GM12878 (cell line): ENCODE measurements around the gene KDF1. TPM values are rescaled to one million over a fixed set of nuclear protein-coding genes. Genes with fewer than 3 reads are reported as not detected.

ENCODE experiments used
- BHLHE40 ChIP-seq, 2 experiments: fragments of 450-650 bp in 1 of 2; IDR thresholded peaks; 2 replicates each; pipeline ENCODE4 v1.6.1; 2011 to 2017; ENCODE audit warnings: low read depth in 2 of 2, borderline replicate concordance in 1 of 2, improper control_type of control experiment in 1 of 2, low read length in 1 of 2, mild to moderate bottlenecking in 1 of 2
- CHD2 ChIP-seq: IDR thresholded peaks from 2 replicates; pipeline ENCODE4 v1.6.1; 2011; ENCODE audit warnings: low read depth, low read length, improper control_type of control experiment, borderline replicate concordance
- ESRRA ChIP-seq: IDR thresholded peaks from 2 replicates; pipeline ENCODE4 v1.6.1; 2012; ENCODE audit warnings: mild to moderate bottlenecking, low read length, improper control_type of control experiment
- ETV6 ChIP-seq, 2 experiments: fragments of 450-650 bp in 1 of 2; IDR thresholded peaks in 1 of 2; conservative IDR thresholded peaks in 1 of 2; 2 replicates each; pipeline ENCODE4 v1.6.1; 2014; ENCODE audit warnings: antibody characterized with exemption in 1 of 2, borderline replicate concordance in 1 of 2, low read depth in 1 of 2, mild to moderate bottlenecking in 1 of 2, moderate library complexity in 1 of 2
- HDAC2 ChIP-seq: fragments of 200-600 bp; sonication (generic); IDR thresholded peaks from 2 replicates; pipeline ENCODE4 v1.6.1; 2017
- HDAC6 ChIP-seq: fragments of 200-600 bp; sonication (generic); IDR thresholded peaks from one replicate; pipeline ENCODE4 v1.8.0; 2017; ENCODE audit warnings: antibody characterized with exemption; ENCODE audit not compliant: unreplicated experiment
- IKZF1 ChIP-seq: fragments of 450-650 bp; conservative IDR thresholded peaks from 2 replicates; pipeline ENCODE4 v1.6.1; 2017; ENCODE audit warnings: antibody characterized with exemption, mild to moderate bottlenecking
- KLF5 ChIP-seq: fragments of 450-650 bp; IDR thresholded peaks from 2 replicates; pipeline ENCODE4 v1.6.1; 2014; ENCODE audit warnings: mild to moderate bottlenecking; ENCODE audit not compliant: partially characterized antibody
- MTA2 ChIP-seq: fragments of 450-650 bp; IDR thresholded peaks from 2 replicates; pipeline ENCODE4 v1.6.1; 2016; ENCODE audit warnings: low read depth, mild to moderate bottlenecking, moderate library complexity
- MTA3 ChIP-seq: IDR thresholded peaks from 2 replicates; pipeline ENCODE4 v1.6.1; 2012; ENCODE audit warnings: low read length, inconsistent platforms, borderline replicate concordance
- NFXL1 ChIP-seq: fragments of 450-650 bp; IDR thresholded peaks from 2 replicates; pipeline ENCODE4 v1.6.1; 2017; ENCODE audit warnings: antibody characterized with exemption, mild to moderate bottlenecking, borderline replicate concordance
- NR2C1 ChIP-seq: fragments of 450-650 bp; IDR thresholded peaks from 2 replicates; pipeline ENCODE4 v1.6.1; 2017; ENCODE audit warnings: antibody characterized with exemption, mild to moderate bottlenecking, moderate library complexity
- PAX8 ChIP-seq: fragments of 450-650 bp; IDR thresholded peaks from 2 replicates; pipeline ENCODE4 v1.6.1; 2017; ENCODE audit warnings: mild to moderate bottlenecking, moderate library complexity
- REST ChIP-seq: IDR thresholded peaks from 2 replicates; pipeline ENCODE4 v1.6.1; 2012; ENCODE audit warnings: mild to moderate bottlenecking, low read depth, low read length
- SMARCA5 ChIP-seq: fragments of 450-650 bp; IDR thresholded peaks from 2 replicates; pipeline ENCODE4 v1.6.1; 2017; ENCODE audit warnings: mild to moderate bottlenecking
- ZBED1 ChIP-seq: IDR thresholded peaks from 2 replicates; pipeline ENCODE4 v1.6.1; 2016; ENCODE audit warnings: borderline replicate concordance
- ZBTB4 ChIP-seq: fragments of 450-650 bp; formaldehyde crosslinking; IDR thresholded peaks from 2 replicates; pipeline ENCODE4 v1.4.0; 2022; ENCODE audit warnings: mild to moderate bottlenecking, moderate library complexity
- ZBTB40 ChIP-seq: fragments of 450-650 bp; IDR thresholded peaks from 2 replicates; pipeline ENCODE4 v1.6.1; 2016; ENCODE audit warnings: mild to moderate bottlenecking, moderate library complexity, borderline replicate concordance
- ZNF274 ChIP-seq: IDR thresholded peaks from one replicate; pipeline ENCODE4 v1.8.0; 2011; ENCODE audit not compliant: insufficient read length, insufficient read depth
- polyA plus RNA-seq, 11 experiments: library from polyadenylated mRNA; depleted of rRNA in 4 of 11; unstranded in 6 of 11; stranded (reverse) in 5 of 11; fragments of >200 nt; fragmentation: Nextera tagmentation in 4 of 11; fragmentation: Illumina TruSeq in 1 of 11; extraction: Ambion mirVana in 4 of 11; extraction: Trizol in 1 of 11; gene quantifications; 1 replicate in 1 of 11; 2 replicates in 10 of 11; pipeline versions ENCODE4 v1.2.1 to v1.2.3, GENCODE V29; 2011 to 2016; ENCODE audit warnings: inconsistent platforms in 2 of 11, missing spikeins in 2 of 11, low read depth in 1 of 11
- total RNA-seq, 4 experiments: library from RNA; depleted of rRNA in 3 of 4; stranded (reverse); fragments of >200 nt in 3 of 4; fragmentation: Illumina TruSeq in 1 of 4; extraction: Trizol in 1 of 4; gene quantifications; 2 replicates each; pipeline versions ENCODE4 v1.2.1 to v1.2.3, GENCODE V29; 2013 to 2021

KDF1 gene
- total and polyA plus RNA-seq, 10 of the 15 experiments (the other 5 are each of a cell fraction or from before 2014, with no cell fraction given) = 0.03 to 0.13 (median 0.04) TPM; not detected in 7

GRCh38 chr1:26900001-26900814 lies 60.1 kb downstream of the KDF1 start, which contains the start of gene GPATCH3 (continued):
- TF ChIP-seq ETV6 (conservative IDR thresholded peaks at IDR 0.05 in 1 of 2, IDR thresholded peaks at IDR 0.05 in 1 of 2; ENCODE audit: borderline replicate concordance in 1 of 2, low read depth in 1 of 2) (no peak), CHD2 (peak; percentile 99), KLF5 (peak; percentile 84), IKZF1 (peak; percentile 83), ZBTB4 (no peak), MTA2 (no peak), SMARCA5 (no peak), ZBED1 (no peak), MTA3 (no peak), HDAC2 (peak; percentile 89; the same call in 1 of the 2 replicates), ZBTB40 (peak; percentile 73), BHLHE40 (IDR thresholded peaks at IDR 0.05; ENCODE audit: borderline replicate concordance in 1 of 2, low read depth in 2 of 2, low read length in 1 of 2) (0 out of 4 replicates have a peak, but pooled peaks of 1 of the 2 experiments have one; percentile 26), HDAC6 (no peak), REST (no peak; the same call in 1 of the 2 replicates), ZNF274 (no peak), NR2C1 (peak; percentile 10; the same call in 1 of the 2 replicates), ESRRA (no peak), PAX8 (no peak), NFXL1 (no peak)
